Gastroesophageal sphincter (tissue), 4 donors: ENCODE measurements around the gene TALDO1. TPM values are rescaled to one million over a fixed set of nuclear protein-coding genes. Genes with fewer than 3 reads are reported as not detected.

Experiments
- ATAC-seq: fragments of 150-250 bp; one replicate; pipeline ENCODE4 v1.9.1; 2016; ENCODE audit warnings: mild to moderate bottlenecking, moderate library complexity
- H3K27ac ChIP-seq, 4 donors: fragments of 200-600 bp; sonication (generic) in 3 of 4; 1 replicate in 3 of 4; 2 replicates in 1 of 4; pipeline ENCODE4 v1.5.1; 2016 to 2019
- H3K27me3 ChIP-seq: fragments of 200-600 bp; sonication (generic); one replicate; pipeline ENCODE4 v1.5.1; 2019
- H3K36me3 ChIP-seq, 2 donors: fragments of 200-600 bp; sonication (generic); one replicate each; pipeline ENCODE4 v1.5.1; 2019; ENCODE audit warnings: control low read depth in 1 of 2
- H3K4me1 ChIP-seq, 3 donors: fragments of 200-600 bp; sonication (generic); 1 replicate in 2 of 3; 2 replicates in 1 of 3; pipeline ENCODE4 v1.5.1; 2016 to 2019; ENCODE audit warnings: control low read depth in 2 of 3
- H3K4me3 ChIP-seq, 2 donors: fragments of 200-600 bp; sonication (generic); one replicate each; pipeline ENCODE4 v1.5.1; 2019; ENCODE audit warnings: mild to moderate bottlenecking in 1 of 2, moderate library complexity in 1 of 2
- H3K9me3 ChIP-seq, 3 donors: fragments of 200-600 bp; sonication (generic); one replicate each; pipeline ENCODE4 v1.5.1; 2017 to 2019; ENCODE audit warnings: control low read depth in 2 of 3
- EP300 ChIP-seq: sonication (generic); formaldehyde crosslinking; IDR thresholded peaks from one replicate; pipeline ENCODE4 v1.6.1; 2017; ENCODE audit warnings: antibody characterized with exemption, mild to moderate bottlenecking
- POLR2A ChIP-seq, 2 donors: fragments of 450-650 bp; IDR thresholded peaks; one replicate each; pipeline ENCODE4 v1.6.1; 2017; ENCODE audit warnings: antibody characterized with exemption in 2 of 2, mild to moderate bottlenecking in 2 of 2, moderate library complexity in 1 of 2
- POLR2AphosphoS5 ChIP-seq: sonication (generic); formaldehyde crosslinking; IDR thresholded peaks from one replicate; pipeline ENCODE4 v1.6.1; 2017; ENCODE audit warnings: antibody characterized with exemption
- WGBS, 2 donors: methylation state at CpG; one replicate each; pipeline ENCODE4 v1.1.5; 2018; ENCODE audit warnings: low coverage in 1 of 2; 5-methylcytosine and 5-hydroxymethylcytosine counted together
- total RNA-seq, 4 donors: library from RNA; depleted of rRNA; stranded (reverse); fragments of >200 nt; gene quantifications; one replicate each; pipeline ENCODE4 v1.1.0, GENCODE V29; 2016
- TF ChIP-seq, protein P1 (sequence below), 4 experiments: fragments of 200-600 bp in 2 of 4; fragments of 450-650 bp in 2 of 4; sonication (generic) in 1 of 4; IDR thresholded peaks; one replicate each; pipeline ENCODE4 v1.5.1; 2017 to 2019; ENCODE audit warnings: antibody characterized with exemption in 4 of 4, mild to moderate bottlenecking in 2 of 4, moderate library complexity in 2 of 4

Gene TALDO1
- total RNA-seq, 4 donors from 2014 or later = 161 to 201 (median 185) TPM

DNA sequence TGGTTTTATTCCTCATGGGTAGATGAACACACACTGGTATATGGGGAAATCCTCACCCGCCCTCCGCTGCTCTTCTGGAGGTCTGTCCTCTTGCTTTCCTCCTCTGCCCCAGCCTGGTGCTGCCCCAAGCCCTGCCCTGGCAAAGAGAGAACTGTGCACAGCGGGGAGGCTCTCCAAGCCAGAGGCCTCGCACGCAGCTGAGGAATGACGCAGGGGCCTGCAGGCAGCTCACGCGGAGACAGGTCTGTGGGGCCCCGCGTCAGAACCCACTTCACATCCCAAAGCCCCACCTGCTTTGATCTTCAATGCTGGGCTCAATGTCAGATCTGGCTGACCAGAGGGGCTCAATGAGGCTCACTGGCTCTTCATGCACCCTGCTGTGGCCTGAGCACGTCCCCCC is 20.0 kb downstream of the TALDO1 start:
- ATAC-seq = no peak
- no peaks in the 10 kb centered on the region for H3K9me3 ChIP-seq
- peaks cover 0 to 98% of the 10 kb centered on the region in 2 donors for H3K36me3 ChIP-seq
- no peak overlapping the region for H3K27ac ChIP-seq
- no peaks in the 10 kb centered on the region for H3K27me3 ChIP-seq
- peaks cover 0 to 6% (median 0%) of the 10 kb centered on the region in 3 donors for H3K4me1 ChIP-seq
- 80 to 87% methylated on average over 1 to 3 of the region's 11 CpGs for WGBS, 2 donors
- TF ChIP-seq EP300 (no peak), POLR2AphosphoS5 (no peak), POLR2A (IDR thresholded peaks at IDR 0.05) (no peak)
- TF ChIP-seq, protein P1, sequence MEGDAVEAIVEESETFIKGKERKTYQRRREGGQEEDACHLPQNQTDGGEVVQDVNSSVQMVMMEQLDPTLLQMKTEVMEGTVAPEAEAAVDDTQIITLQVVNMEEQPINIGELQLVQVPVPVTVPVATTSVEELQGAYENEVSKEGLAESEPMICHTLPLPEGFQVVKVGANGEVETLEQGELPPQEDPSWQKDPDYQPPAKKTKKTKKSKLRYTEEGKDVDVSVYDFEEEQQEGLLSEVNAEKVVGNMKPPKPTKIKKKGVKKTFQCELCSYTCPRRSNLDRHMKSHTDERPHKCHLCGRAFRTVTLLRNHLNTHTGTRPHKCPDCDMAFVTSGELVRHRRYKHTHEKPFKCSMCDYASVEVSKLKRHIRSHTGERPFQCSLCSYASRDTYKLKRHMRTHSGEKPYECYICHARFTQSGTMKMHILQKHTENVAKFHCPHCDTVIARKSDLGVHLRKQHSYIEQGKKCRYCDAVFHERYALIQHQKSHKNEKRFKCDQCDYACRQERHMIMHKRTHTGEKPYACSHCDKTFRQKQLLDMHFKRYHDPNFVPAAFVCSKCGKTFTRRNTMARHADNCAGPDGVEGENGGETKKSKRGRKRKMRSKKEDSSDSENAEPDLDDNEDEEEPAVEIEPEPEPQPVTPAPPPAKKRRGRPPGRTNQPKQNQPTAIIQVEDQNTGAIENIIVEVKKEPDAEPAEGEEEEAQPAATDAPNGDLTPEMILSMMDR (IDR thresholded peaks at IDR 0.05) = no peak
- H3K4me3 ChIP-seq = no peak overlapping the region

GRCh38 chr11:769887-770641 is 22.8 kb downstream of the TALDO1 start:
- WGBS, 2 donors = 80 to 85% methylated on average over 1 to 4 of the region's 23 CpGs
- no peak for ATAC-seq
- H3K4me3 ChIP-seq = no peak overlapping the region
- TF ChIP-seq POLR2AphosphoS5 = no peak
- TF ChIP-seq, protein P1 (IDR thresholded peaks at IDR 0.05) = no peak
- no peak for TF ChIP-seq EP300
- TF ChIP-seq POLR2A (IDR thresholded peaks at IDR 0.05) = no peak
- no peak overlapping the region for H3K27ac ChIP-seq
- no peaks in the 10 kb centered on the region for H3K27me3 ChIP-seq
- H3K36me3 ChIP-seq = peaks cover 0 to 97% of the 10 kb centered on the region in 2 donors
- H3K9me3 ChIP-seq = no peaks in the 10 kb centered on the region
- peaks cover 0 to 34% (median 3%) of the 10 kb centered on the region in 3 donors for H3K4me1 ChIP-seq

DNA sequence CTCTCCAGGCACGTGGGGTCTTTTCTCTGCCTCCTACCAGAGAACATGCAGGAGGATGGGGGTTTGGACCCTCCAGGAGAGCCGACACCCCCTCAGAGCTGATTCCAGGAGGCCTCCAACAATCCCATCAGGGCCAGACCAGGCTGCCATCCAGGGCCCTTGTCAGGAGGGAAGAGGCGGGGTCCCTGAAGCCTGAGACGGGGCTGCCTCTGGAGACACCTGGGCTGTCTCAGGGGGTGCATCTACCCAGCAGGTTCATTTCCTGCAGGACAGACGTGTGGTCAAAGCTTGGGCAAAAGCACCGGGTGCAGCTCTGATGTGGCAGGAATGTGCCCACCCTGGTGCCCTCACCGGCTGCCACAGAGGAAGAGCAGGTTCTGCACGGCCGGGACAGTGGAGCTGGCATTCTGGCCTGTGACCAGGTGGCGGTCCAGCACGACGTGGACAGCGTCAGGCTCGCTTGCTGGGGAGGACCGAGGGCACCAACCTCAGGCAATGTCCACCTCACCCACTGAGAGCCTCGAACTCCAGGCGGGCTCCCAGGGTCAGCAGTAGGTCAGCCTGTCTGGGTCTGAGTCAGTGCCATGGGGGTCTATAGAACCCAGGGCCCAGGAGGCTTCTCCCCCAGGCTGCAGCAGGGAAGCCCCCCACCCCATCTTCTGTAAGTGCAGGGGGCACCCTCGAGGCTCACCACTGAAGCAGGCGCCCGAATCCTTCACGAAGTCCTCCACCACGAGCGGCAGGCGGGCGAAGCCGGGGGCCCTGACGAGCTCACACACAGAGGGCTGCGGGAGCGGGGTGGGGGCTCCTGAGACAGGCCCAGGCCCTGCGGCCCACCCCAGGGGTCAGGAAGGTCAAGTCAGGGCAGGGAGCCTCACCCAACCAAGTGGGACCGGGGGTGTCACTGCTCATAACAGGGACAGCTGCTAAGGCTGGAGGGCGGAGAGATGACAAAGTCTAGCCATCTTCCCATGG is 23.7 kb downstream of the TALDO1 start:
- Histone ChIP-seq H3K27ac (no peak overlapping the region), H3K9me3 (no peaks in the 10 kb centered on the region), H3K4me1 (peaks cover 0 to 42% (median 11%) of the 10 kb centered on the region in 3 donors), H3K36me3 (peaks cover 0 to 88% of the 10 kb centered on the region in 2 donors), H3K4me3 (no peak overlapping the region), H3K27me3 (no peaks in the 10 kb centered on the region)
- no peak for ATAC-seq
- 67% methylated on average over 1 of the region's 32 CpGs; no CpG with 5 or more reads in 1 of the 2 donors for WGBS, 2 donors
- no peak for TF ChIP-seq EP300
- TF ChIP-seq POLR2A (IDR thresholded peaks at IDR 0.05) = no peak
- TF ChIP-seq, protein P1 (IDR thresholded peaks at IDR 0.05) = no peak
- no peak for TF ChIP-seq POLR2AphosphoS5

- H3K4me1 ChIP-seq = peaks cover 0 to 50% (median 17%) of the 10 kb centered on the region in 3 donors
Observed at GRCh38 chr11:771617-772204, 24.4 kb downstream of the TALDO1 start.

More at GRCh38 chr11:771617-772204, 24.4 kb downstream of the TALDO1 start:
- H3K36me3 ChIP-seq = peaks cover 0 to 80% of the 10 kb centered on the region in 2 donors
- H3K9me3 ChIP-seq = no peaks in the 10 kb centered on the region
- H3K27ac ChIP-seq = peak overlapping the region in 1 of 4 donors; percentile 41
- H3K4me3 ChIP-seq = no peak overlapping the region
- TF ChIP-seq, protein P1 (IDR thresholded peaks at IDR 0.05) = no peak
- TF ChIP-seq POLR2A (IDR thresholded peaks at IDR 0.05) = no peak
- no CpG with 5 or more reads among the region's 15 CpGs for whole genome bisulfite sequencing, 2 donors
- no peaks in the 10 kb centered on the region for H3K27me3 ChIP-seq
- ATAC-seq = no peak
